HG03095 (cell line): Measurements from ENCODE around the gene ADAMTS2.
"Not testable (repeated sequence)": the region's sequence is repeated elsewhere in the genome, so short reads cannot be mapped to it uniquely, and the experiment has no call there.

Source experiments
- ATAC-seq: cut with Tn5 transposase; IDR thresholded peaks from one replicate; pipeline ENCODE4 v1.9.1; 2021; ENCODE audit warnings: moderate library complexity; ENCODE audit not compliant: unreplicated experiment

Gene ADAMTS2

GRCh38 chr5:179326122-179326927 is 18.9 kb downstream of the ADAMTS2 start:
- ATAC-seq, result no peak

- no peak for ATAC-seq
These were observed 19.8 kb downstream of the ADAMTS2 start for GRCh38 chr5:179325296-179326031.

GRCh38 chr5:179324760-179325295 is 20.4 kb downstream of the ADAMTS2 start:
- ATAC-seq, result no peak

GRCh38 chr5:179324316-179324715 is 20.9 kb downstream of the ADAMTS2 start:
- ATAC-seq, result not testable (repeated sequence)

GRCh38 chr5:179323026-179323870 is 22.0 kb downstream of the ADAMTS2 start:
- no peak for ATAC-seq

- ATAC-seq, result no peak
These were observed 22.9 kb downstream of the ADAMTS2 start for GRCh38 chr5:179322071-179323025.

- ATAC-seq, result no peak
These were observed 23.9 kb downstream of the ADAMTS2 start for GRCh38 chr5:179321206-179321987.

- no peak for ATAC-seq
These were observed 25.4 kb downstream of the ADAMTS2 start for GRCh38 chr5:179319741-179320281.

- no peak for ATAC-seq
These were observed 26.1 kb downstream of the ADAMTS2 start for GRCh38 chr5:179319123-179319522.

GRCh38 chr5:179318221-179318955 is 26.9 kb downstream of the ADAMTS2 start:
- ATAC-seq, result no peak

GRCh38 chr5:179317411-179318220 is 27.6 kb downstream of the ADAMTS2 start:
- ATAC-seq, result no peak

- ATAC-seq, result no peak
These were observed 28.3 kb downstream of the ADAMTS2 start for GRCh38 chr5:179316982-179317381.

- ATAC-seq, result no peak
These were observed 29.1 kb downstream of the ADAMTS2 start for GRCh38 chr5:179316111-179316551.

- no peak for ATAC-seq
These were observed 29.8 kb downstream of the ADAMTS2 start for GRCh38 chr5:179315356-179315890.

GRCh38 chr5:179314606-179315355 is 30.5 kb downstream of the ADAMTS2 start:
- no peak for ATAC-seq

GRCh38 chr5:179313849-179314521 is 31.3 kb downstream of the ADAMTS2 start:
- no peak for ATAC-seq
